Testis (tissue), 3 donors: Measurements from ENCODE around the gene BHMT. TPM values are rescaled to one million over a fixed set of nuclear protein-coding genes. Genes with fewer than 3 reads are reported as not detected.
"Not testable (repeated sequence)": the region's sequence is repeated elsewhere in the genome, so short reads cannot be mapped to it uniquely, and the experiment has no call there.

Source experiments
- DNase-seq: peaks from one replicate; pipeline ENCODE4 v3.0.0-alpha.2; 2019
- H3K27ac ChIP-seq, 2 donors: fragments of 200-600 bp; sonication (generic); one replicate each; pipeline ENCODE4 v1.5.1; 2019
- H3K27me3 ChIP-seq: fragments of 200-600 bp; sonication (generic); one replicate; pipeline ENCODE4 v1.5.1; 2019
- H3K36me3 ChIP-seq: fragments of 200-600 bp; sonication (generic); one replicate; pipeline ENCODE4 v1.5.1; 2017; ENCODE audit warnings: low read depth; ENCODE audit errors: missing control alignments
- H3K4me1 ChIP-seq: fragments of 200-600 bp; sonication (generic); one replicate; pipeline ENCODE4 v1.5.1; 2019
- H3K4me3 ChIP-seq, 2 donors: fragments of 200-600 bp; sonication (generic); one replicate each; pipeline ENCODE4 v1.5.1; 2017 to 2019
- H3K9me3 ChIP-seq: fragments of 200-600 bp; sonication (generic); one replicate; pipeline ENCODE4 v1.5.1; 2017
- CTCF ChIP-seq, 3 experiments: fragments of 450-650 bp in 2 of 3; fragments of 200-600 bp in 1 of 3; sonication (generic) in 1 of 3; IDR thresholded peaks; one replicate each; pipeline ENCODE4 v1.5.1; 2016 to 2019; ENCODE audit warnings: antibody characterized with exemption in 3 of 3, mild to moderate bottlenecking in 2 of 3, moderate library complexity in 1 of 3
- POLR2A ChIP-seq: fragments of 450-650 bp; IDR thresholded peaks from one replicate; pipeline ENCODE4 v1.6.1; 2017; ENCODE audit warnings: antibody characterized with exemption, mild to moderate bottlenecking, moderate library complexity
- WGBS, 2 donors: methylation state at CpG; one replicate each; pipeline ENCODE4 v1.1.5; 2018; 5-methylcytosine and 5-hydroxymethylcytosine counted together
- intact Hi-C: fragments of 100-400 bp; cut with DNase I; formaldehyde crosslinking; loops from one replicate; pipeline ENCODE4 v1.15.1; 2023; ENCODE audit warnings: low total_unique reads
- polyA plus RNA-seq: library from polyadenylated mRNA; stranded (reverse); fragments of 350-450 nt; fragmentation: Illumina TruSeq; extraction: RNeasy Lipid Tissue Mini Kit (QIAGEN cat#74804); gene quantifications from one replicate; pipeline ENCODE4 v1.2.3, GENCODE V29; 2014; ENCODE audit warnings: low read depth, low replicate concordance; ENCODE audit not compliant: insufficient read depth
- total RNA-seq, 2 donors: library from RNA; depleted of rRNA; stranded (reverse); fragments of >200 nt; gene quantifications; one replicate each; pipeline ENCODE4 v1.2.3, GENCODE V29; 2016

The BHMT gene
- total and polyA plus RNA-seq, 3 donors from 2014 or later, result 0.25 to 1.3 TPM; not detected in 1

- no peak overlapping the region for H3K27ac ChIP-seq
- H3K4me3 ChIP-seq, result no peak overlapping the region
- TF ChIP-seq POLR2A (no peak), CTCF (IDR thresholded peaks at IDR 0.05) (no peak)
- no peaks in the 10 kb centered on the region for H3K4me1 ChIP-seq
- no peaks in the 10 kb centered on the region for H3K36me3 ChIP-seq
- no peak for DNase-seq
- no peaks in the 10 kb centered on the region for H3K9me3 ChIP-seq
- 78 to 88% methylated on average over 2 of the region's 2 CpGs for WGBS, 2 donors
- intact Hi-C loops, result no loop called here
- H3K27me3 ChIP-seq, result no peaks in the 10 kb centered on the region
Observed at GRCh38 chr5:79157305-79157704, 45.7 kb downstream of the BHMT start.

- H3K4me3 ChIP-seq, H3K9me3 ChIP-seq, DNase-seq, H3K4me1 ChIP-seq, H3K27ac ChIP-seq, H3K27me3 ChIP-seq, intact Hi-C loops, H3K36me3 ChIP-seq: not testable (repeated sequence)
- 89 to 94% methylated on average over 7 of the region's 7 CpGs for WGBS, 2 donors
Observed at GRCh38 chr5:79161647-79162046, 50.0 kb downstream of the BHMT start.

- intact Hi-C loops, result no loop called here
- Histone ChIP-seq H3K4me3 (no peak overlapping the region), H3K27me3 (no peaks in the 10 kb centered on the region), H3K27ac (no peak overlapping the region), H3K4me1 (no peaks in the 10 kb centered on the region), H3K9me3 (no peaks in the 10 kb centered on the region), H3K36me3 (no peaks in the 10 kb centered on the region)
- no peak for DNase-seq
- no peak for TF ChIP-seq CTCF (IDR thresholded peaks at IDR 0.05)
- no peak for TF ChIP-seq POLR2A
Observed at GRCh38 chr5:79168031-79168430, 56.4 kb downstream of the BHMT start.

DNA sequence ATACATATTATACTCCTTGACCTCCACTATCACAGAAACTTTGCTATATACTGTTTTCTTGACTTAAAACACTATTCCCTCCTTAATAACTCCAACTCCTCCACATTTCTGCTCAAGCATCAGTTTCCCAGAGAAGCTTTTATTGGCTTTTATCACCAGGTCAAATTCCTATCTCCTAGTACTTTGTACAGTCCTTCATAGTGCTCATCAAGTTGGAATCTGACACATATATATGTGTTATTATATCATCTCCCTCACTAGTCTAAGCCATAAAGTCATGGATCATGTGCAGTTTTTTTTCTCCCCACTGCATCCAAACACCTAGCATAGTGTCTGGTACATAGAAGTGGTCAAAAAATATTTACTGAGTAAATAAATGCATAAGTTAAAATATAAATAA is 59.1 kb downstream of the BHMT start:
- Histone ChIP-seq H3K4me1 (no peaks in the 10 kb centered on the region), H3K4me3 (no peak overlapping the region), H3K27me3 (no peaks in the 10 kb centered on the region), H3K27ac (no peak overlapping the region), H3K9me3 (no peaks in the 10 kb centered on the region), H3K36me3 (no peaks in the 10 kb centered on the region)
- TF ChIP-seq CTCF (IDR thresholded peaks at IDR 0.05), result no peak
- TF ChIP-seq POLR2A, result no peak
- no peak for DNase-seq
- intact Hi-C loops, result no loop called here

- no peak for TF ChIP-seq CTCF (IDR thresholded peaks at IDR 0.05)
- TF ChIP-seq POLR2A, result no peak
- DNase-seq, result no peak
- no peak overlapping the region for H3K4me3 ChIP-seq
- 85 to 93% methylated on average over 6 of the region's 6 CpGs for WGBS, 2 donors
- no peak overlapping the region for H3K27ac ChIP-seq
- intact Hi-C loops, result no loop called here
- no peaks in the 10 kb centered on the region for H3K4me1 ChIP-seq
- no peaks in the 10 kb centered on the region for H3K9me3 ChIP-seq
- H3K36me3 ChIP-seq, result no peaks in the 10 kb centered on the region
- H3K27me3 ChIP-seq, result no peaks in the 10 kb centered on the region
Observed at GRCh38 chr5:79171635-79172245, 60.1 kb downstream of the BHMT start.
